SHP77 (cell line): ENCODE data around the gene ADARB1.
A peak's percentile ranks its signal among the peaks of the same experiment; 100 is the strongest.

Experiments used
- DNase-seq, 2 experiments: peaks; one replicate each; lab custom pipeline; 2025; lab: John Stamatoyannopoulos, UW

ADARB1 gene

DNA sequence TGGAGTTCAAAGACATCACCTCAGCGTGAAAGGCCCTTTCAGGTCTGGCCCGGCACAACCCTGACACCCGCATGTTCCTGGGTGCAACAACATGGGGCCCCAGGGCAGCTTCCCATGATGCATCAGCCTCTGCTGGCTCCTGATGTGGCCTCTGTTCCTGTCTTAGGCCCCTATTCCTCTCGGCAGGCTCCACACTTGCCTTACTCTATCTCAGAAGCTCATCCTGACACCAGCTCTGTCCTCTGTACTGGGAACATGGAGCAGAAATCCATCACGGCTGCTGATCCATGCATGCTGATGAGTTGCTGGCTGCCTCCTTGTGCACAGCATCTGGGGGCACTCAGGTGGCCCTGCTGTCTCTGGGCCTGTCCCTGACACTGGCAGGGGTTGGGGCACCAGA, 74.6 kb downstream of the ADARB1 start:
- no peak for DNase-seq

GRCh38 chr21:45150638-45151131, 76.3 kb downstream of the ADARB1 start:
- peak in 1 of 2 experiments; percentile 3 for DNase-seq

GRCh38 chr21:45151445-45152160, 77.2 kb downstream of the ADARB1 start:
- no peak for DNase-seq

- DNase-seq: peak; percentile 55 to 68
Measured at GRCh38 chr21:45152265-45152746, 77.9 kb downstream of the ADARB1 start.

GRCh38 chr21:45153358-45154318, 79.3 kb downstream of the ADARB1 start:
- no peak for DNase-seq

DNA sequence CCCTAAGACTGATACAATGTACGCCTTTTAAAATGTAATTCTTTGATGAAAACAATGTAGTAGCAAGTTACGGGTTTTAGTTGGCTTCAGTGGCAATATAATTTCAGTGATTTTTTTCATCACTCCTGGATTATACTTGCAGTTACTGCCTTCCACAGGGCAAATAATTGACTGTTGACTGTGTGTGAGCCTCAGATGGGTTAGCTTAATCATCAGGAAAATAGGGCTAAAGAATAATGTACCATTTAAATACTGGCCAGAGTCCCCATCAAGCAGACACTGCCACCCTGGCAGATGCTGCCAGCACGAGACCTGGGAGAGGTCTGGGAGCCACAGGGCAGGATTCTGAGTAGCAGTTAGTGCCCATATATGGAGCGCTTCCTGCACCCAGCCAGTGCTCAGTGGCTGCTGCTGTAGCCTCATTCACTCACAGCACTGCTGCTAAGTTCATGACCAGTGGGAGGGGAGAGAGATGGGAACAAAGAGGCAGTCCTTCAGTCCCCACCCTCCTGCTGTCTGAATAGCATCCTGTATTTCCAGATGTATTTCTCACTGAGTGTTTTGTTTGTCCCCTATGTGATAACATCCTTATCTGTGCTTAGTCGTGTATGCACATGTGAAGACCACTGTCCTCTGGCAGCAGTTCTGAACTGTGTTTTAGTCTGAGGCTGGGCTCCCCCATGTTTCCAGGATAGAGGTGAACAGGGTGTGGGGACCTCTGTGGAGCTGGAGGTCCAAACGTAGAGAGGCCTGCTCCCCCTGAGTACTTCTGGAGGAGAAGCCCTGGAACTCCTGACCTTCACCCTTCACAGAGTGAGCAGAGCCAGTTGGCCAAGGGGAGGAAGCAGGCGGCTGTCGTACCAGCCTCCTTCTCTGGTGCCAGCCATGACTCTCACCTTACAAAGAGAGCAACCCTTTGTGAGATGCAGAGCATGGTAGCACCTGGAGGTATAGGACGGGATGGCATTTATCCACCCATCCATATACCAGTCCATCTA, 80.4 kb downstream of the ADARB1 start:
- DNase-seq: peak in 1 of 2 experiments; percentile 26

DNA sequence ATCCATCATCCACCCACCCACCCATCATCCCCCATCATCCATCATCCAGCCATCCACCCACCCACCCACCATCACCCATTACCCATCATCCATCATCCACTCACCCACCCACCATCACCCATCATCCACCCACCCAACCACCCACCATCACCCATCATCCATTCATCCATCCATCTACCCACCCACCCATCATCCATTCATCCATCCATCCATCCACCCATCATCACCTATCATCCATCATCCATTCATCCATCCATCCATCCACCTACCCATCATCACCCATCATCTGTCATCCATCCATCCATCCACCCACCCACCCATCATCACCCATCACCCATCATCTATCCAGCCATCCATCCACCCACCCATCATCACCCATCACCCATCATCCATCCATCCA, 81.5 kb downstream of the ADARB1 start:
- no peak for DNase-seq

DNA sequence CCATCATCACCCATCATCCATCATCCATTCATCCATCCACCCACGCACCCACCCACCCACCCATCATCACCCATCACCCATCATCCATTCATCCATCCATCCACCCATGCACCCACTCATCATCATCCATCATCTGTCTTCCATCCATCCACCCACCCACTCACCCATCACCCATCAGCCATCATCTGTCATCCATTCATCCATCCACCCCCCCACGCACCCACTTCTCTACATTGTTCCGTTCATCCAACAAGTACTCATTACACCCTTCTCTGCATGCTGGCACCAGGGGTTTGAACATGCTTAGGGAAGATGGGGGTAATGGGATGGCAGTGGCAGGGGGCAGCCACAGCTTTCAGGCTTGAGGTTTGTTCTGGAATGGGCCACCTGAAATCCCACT, 82.1 kb downstream of the ADARB1 start:
- no peak for DNase-seq

DNA sequence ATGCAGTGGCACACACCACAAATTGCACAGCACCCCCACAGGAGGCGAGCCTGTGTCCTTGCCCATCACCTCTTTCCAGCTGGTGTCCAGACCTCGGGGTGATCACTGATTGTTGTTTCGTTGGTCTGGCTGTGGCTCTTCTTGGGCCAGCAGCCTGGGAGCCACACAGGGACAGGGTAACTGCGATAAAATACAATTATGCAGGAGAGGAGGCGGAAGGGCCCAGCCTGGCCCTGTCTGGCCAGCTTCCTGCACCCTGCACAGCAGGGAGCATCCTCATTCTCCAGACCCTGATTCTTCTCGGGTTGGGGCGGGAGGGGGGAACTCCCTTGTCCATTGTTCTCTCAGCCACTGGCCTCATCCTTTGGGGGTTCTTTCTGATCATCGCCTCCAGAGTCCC, 83.6 kb downstream of the ADARB1 start:
- no peak for DNase-seq

- no peak for DNase-seq
Measured at GRCh38 chr21:45158491-45159423, 84.4 kb downstream of the ADARB1 start.

- no peak for DNase-seq
Measured at GRCh38 chr21:45160198-45160597, 85.8 kb downstream of the ADARB1 start.

DNA sequence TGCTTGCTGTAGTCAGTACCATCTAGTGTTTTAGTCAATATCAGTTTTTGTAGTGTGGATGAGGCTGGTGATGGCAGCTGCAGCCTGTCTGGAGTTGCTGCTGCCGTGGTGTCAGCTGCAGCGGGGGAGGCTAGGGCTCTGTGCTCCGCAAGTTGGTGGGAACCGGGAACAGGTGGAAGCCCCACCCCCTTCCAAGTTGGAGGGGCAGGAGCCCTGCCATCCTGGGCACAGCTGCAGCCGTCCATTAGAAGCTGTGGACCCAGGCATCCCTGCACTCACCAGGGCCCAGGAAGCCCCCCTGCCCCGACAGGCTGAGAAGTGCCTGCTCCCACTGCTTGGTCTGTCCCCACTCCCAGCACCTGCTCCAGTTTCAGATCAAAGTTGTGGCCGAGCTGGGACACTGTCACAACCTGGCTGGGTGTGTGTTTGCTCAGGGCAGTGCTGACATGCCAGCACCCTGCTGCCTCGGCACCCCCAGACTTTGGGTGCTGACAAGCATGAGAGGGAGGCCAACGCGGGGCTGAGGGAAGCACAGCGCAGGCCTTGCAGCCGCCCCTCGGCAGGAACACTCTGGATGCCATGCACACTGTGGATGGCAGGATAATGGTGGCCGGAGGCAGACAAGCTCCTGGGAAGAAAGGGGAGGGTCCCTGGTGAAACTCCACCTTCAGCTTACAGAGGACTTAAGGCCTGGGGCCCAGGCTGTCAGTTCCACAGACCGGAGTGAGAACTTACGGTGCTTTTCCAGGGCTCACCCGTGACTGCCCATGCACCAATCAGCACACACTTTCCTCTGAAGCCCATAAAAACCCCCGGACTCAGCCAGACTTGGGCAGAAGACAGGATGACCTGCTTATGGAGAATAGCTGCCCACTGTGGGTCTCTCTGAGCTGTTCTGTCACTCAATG, 86.9 kb downstream of the ADARB1 start:
- DNase-seq: no peak

DNA sequence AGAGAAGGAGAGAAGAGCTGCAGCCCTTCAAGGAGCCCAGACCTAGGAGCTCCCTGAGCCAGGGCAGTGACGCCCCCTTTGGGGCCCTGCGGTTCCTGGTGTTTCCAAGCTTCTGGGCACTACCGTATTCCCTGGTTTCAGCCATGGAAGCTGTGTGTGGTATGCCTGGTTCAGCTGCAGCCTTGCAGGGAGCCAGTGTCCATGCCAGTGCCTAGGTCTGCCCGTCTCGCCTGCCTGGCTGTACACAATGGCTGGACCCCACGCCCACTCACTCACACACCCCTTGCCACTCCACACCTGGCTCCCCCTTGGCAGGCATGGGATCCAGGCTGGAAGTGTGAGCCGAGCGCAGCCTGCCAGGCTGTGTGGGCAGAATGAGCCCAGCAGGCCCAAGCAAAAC, 87.7 kb downstream of the ADARB1 start:
- no peak for DNase-seq

GRCh38 chr21:45162809-45163208, 88.4 kb downstream of the ADARB1 start:
- DNase-seq: no peak

GRCh38 chr21:45163413-45164123, 89.2 kb downstream of the ADARB1 start:
- no peak for DNase-seq

DNA sequence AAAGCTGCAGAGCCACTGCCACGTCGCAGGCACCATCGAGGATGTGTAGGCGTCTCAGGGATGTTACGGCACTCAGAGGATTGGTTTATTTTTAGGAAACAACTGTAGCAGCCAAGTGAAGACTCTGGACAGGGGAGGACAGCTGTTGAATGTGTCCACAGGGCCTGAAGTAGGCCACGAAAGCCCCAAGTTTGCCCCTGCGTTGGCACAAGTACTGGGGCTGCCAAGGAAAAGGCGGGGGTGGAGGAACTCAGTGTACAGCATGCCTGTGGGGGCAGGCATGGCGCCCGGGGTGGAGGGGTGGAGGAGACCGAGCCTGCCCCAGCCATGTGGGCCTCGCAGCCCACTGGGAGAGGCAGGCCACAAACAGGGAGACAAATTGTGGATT, 89.7 kb downstream of the ADARB1 start:
- DNase-seq: no peak

- DNase-seq: no peak
Measured at GRCh38 chr21:45164838-45165237, 90.5 kb downstream of the ADARB1 start.

DNA sequence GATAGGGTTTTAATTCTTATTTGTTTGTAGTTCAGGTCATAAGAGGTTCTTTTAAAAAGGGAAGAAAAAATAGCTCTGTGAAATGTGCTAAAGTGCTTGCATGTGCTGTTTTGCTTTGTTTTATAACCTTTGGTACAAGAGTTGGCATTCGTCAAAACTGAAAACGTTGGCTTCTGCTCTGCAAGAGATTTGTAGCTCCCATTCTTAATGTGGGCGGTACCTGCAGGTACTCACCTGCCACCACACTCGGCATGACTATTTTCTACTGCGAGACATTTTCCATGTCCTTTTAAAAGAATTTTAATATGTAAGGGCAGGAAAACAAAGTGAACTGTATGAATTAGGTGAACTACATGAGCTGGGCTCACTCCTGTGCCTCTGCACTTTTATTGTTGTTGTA, 92.6 kb downstream of the ADARB1 start:
- no peak for DNase-seq

DNA sequence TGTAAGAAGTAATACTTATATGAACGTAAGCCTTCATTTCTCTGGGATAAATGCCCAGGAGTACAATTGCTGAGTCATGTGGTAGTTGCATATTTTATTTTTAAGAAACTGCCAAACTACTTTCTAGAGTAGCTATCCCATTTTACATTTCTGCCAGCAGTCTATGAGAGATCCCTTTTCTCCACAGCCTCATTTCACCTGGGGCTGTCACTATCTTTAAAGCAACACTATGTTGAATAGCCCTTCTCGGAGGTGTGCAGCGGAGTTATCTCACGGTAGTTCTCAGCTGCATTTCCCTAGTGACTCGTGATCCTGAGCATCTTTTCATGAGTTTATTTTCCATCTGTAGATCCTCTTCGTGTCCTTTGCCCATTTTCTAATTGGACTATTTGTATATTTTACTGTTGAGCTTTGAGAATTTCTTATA, 93.4 kb downstream of the ADARB1 start:
- no peak for DNase-seq
